CD14-positive monocyte (primary cell): Measurements from ENCODE around the gene CTR9. TPM values are rescaled to one million over a fixed set of nuclear protein-coding genes. Genes with fewer than 3 reads are reported as not detected.

Source experiments
- DNase-seq, 3 donors: peaks; one replicate each; pipeline ENCODE4 v3.0.0-alpha.2; 2011 to 2022
- H2AFZ ChIP-seq: 2 replicates; pipeline ENCODE4 v1.6.0; 2012; ENCODE audit warnings: mild to moderate bottlenecking, low read depth, low read length, inconsistent platforms; ENCODE audit not compliant: insufficient read depth, poor library complexity, severe bottlenecking
- H3K27ac ChIP-seq, 2 donors: 1 replicate in 1 of 2; 2 replicates in 1 of 2; pipeline ENCODE4 v1.5.1; 2012 to 2013; ENCODE audit warnings: low read length in 2 of 2, control low read depth in 1 of 2, inconsistent platforms in 1 of 2, low read depth in 1 of 2, mild to moderate bottlenecking in 1 of 2
- H3K27me3 ChIP-seq, 2 donors: one replicate each; pipeline versions ENCODE4 v1.6.0 to v1.6.1; 2011 to 2013; ENCODE audit warnings: low read length in 2 of 2; ENCODE audit not compliant: control insufficient read depth in 2 of 2, insufficient read depth in 2 of 2
- H3K36me3 ChIP-seq, 2 donors: replicated peaks in 1 of 2; 1 replicate in 1 of 2; 2 replicates in 1 of 2; pipeline versions ENCODE4 v1.5.1 to v1.6.1; 2012 to 2013; ENCODE audit warnings: low read length in 2 of 2, control low read depth in 1 of 2, inconsistent platforms in 1 of 2, mild to moderate bottlenecking in 1 of 2; ENCODE audit not compliant: insufficient read depth in 2 of 2, control insufficient read depth in 1 of 2
- H3K4me1 ChIP-seq, 2 donors: 1 replicate in 1 of 2; 2 replicates in 1 of 2; pipeline versions ENCODE4 v1.5.1 to v1.6.1; 2012 to 2013; ENCODE audit warnings: low read length in 2 of 2, control low read depth in 1 of 2, inconsistent platforms in 1 of 2, mild to moderate bottlenecking in 1 of 2, moderate library complexity in 1 of 2; ENCODE audit not compliant: insufficient read depth in 2 of 2, control insufficient read depth in 1 of 2
- H3K4me2 ChIP-seq: replicated peaks from 2 replicates; pipeline ENCODE3; 2012; ENCODE audit warnings: low read length, moderate library complexity, mild to moderate bottlenecking; ENCODE audit not compliant: poor library complexity, severe bottlenecking; ENCODE audit errors: extremely low read depth
- H3K4me3 ChIP-seq, 3 experiments: fragments of 200-600 bp in 1 of 3; sonication (generic) in 1 of 3; replicated peaks in 1 of 3; 1 replicate in 2 of 3; 2 replicates in 1 of 3; pipeline ENCODE4 v1.5.1; 2011 to 2013; ENCODE audit warnings: low read length in 3 of 3, mild to moderate bottlenecking in 3 of 3, control low read depth in 2 of 3, low read depth in 2 of 3, inconsistent platforms in 1 of 3, moderate library complexity in 1 of 3
- H3K79me2 ChIP-seq: 2 replicates; pipeline ENCODE4 v1.6.0; 2012; ENCODE audit warnings: mild to moderate bottlenecking, control low read depth, inconsistent platforms, low read length, moderate library complexity; ENCODE audit not compliant: insufficient read depth
- H3K9ac ChIP-seq: 2 replicates; pipeline ENCODE4 v1.6.0; 2017; ENCODE audit warnings: low read length, mild to moderate bottlenecking; ENCODE audit not compliant: insufficient read depth, poor library complexity, severe bottlenecking
- H3K9me3 ChIP-seq, 2 donors: replicated peaks in 1 of 2; 1 replicate in 1 of 2; 2 replicates in 1 of 2; pipeline versions ENCODE4 v1.5.1 to v1.6.1; 2012 to 2013; ENCODE audit warnings: low read length in 2 of 2, control low read depth in 1 of 2; ENCODE audit not compliant: control insufficient read depth in 1 of 2, insufficient read depth in 1 of 2
- H4K20me1 ChIP-seq: 2 replicates; pipeline ENCODE4 v1.6.0; 2012; ENCODE audit warnings: mild to moderate bottlenecking, low read length, control low read depth, moderate library complexity; ENCODE audit not compliant: insufficient read depth
- H3K27ac Mint-ChIP-seq, 7 donors: one replicate each; pipeline ENCODE4 v1.8.0; 2020; ENCODE audit warnings: mild to moderate bottlenecking in 7 of 7, mixed read lengths in 7 of 7, moderate library complexity in 6 of 7, inconsistent platforms in 2 of 7
- H3K27me3 Mint-ChIP-seq, 3 donors: one replicate each; pipeline ENCODE4 v1.8.0; 2021 to 2022; ENCODE audit warnings: low read depth in 3 of 3, mild to moderate bottlenecking in 3 of 3, mixed read lengths in 3 of 3, moderate library complexity in 3 of 3, inconsistent platforms in 1 of 3
- H3K36me3 Mint-ChIP-seq, 2 donors: one replicate each; pipeline ENCODE4 v1.8.0; 2020; ENCODE audit warnings: mixed read lengths in 2 of 2, inconsistent platforms in 1 of 2, mild to moderate bottlenecking in 1 of 2
- H3K4me1 Mint-ChIP-seq: one replicate; pipeline ENCODE4 v1.8.0; 2020; ENCODE audit warnings: mild to moderate bottlenecking, mixed read lengths
- H3K4me3 Mint-ChIP-seq, 2 donors: one replicate each; pipeline ENCODE4 v1.8.0; 2020; ENCODE audit warnings: mild to moderate bottlenecking in 2 of 2, mixed read lengths in 2 of 2, moderate library complexity in 1 of 2
- H3K9me3 Mint-ChIP-seq, 7 donors: one replicate each; pipeline ENCODE4 v1.8.0; 2020 to 2022; ENCODE audit warnings: mixed read lengths in 7 of 7, mild to moderate bottlenecking in 6 of 7, moderate library complexity in 6 of 7, inconsistent platforms in 2 of 7
- CTCF ChIP-seq: fragments of 200-600 bp; IDR thresholded peaks from one replicate; pipeline ENCODE4 v1.8.0; 2022; ENCODE audit warnings: antibody characterized with exemption, mild to moderate bottlenecking
- WGBS: methylation state at CpG from one replicate; pipeline ENCODE4 v1.1.5; 2013; ENCODE audit warnings: missing lambda C conversion rate; ENCODE audit not compliant: insufficient coverage; 5-methylcytosine and 5-hydroxymethylcytosine counted together
- intact Hi-C, 2 donors: fragments of 100-400 bp; cut with micrococcal nuclease; formaldehyde crosslinking; loops; one replicate each; pipeline versions ENCODE4 v1.15.0 to v1.15.1; 2023
- polyA plus RNA-seq, 3 donors: library from polyadenylated mRNA; depleted of rRNA in 1 of 3; unstranded in 2 of 3; stranded (reverse) in 1 of 3; fragments of 300-500 nt in 2 of 3; fragments of >200 nt in 1 of 3; fragmentation: Illumina TruSeq in 2 of 3; gene quantifications; 1 replicate in 2 of 3; 2 replicates in 1 of 3; pipeline ENCODE4 v1.2.3, GENCODE V29; 2012 to 2021

CTR9 gene
- polyA plus RNA-seq, 3 donors = 5.0 to 37.5 (median 18.3) TPM

- H3K4me3 Mint-ChIP-seq = no peak overlapping the region
- peaks cover 0 to 1% of the 10 kb centered on the region in 2 donors for H3K36me3 Mint-ChIP-seq
- Histone ChIP-seq H2AFZ (no peak overlapping the region), H3K4me1 (no peaks in the 10 kb centered on the region), H3K27ac (no peak overlapping the region), H3K27me3 (peaks cover 3 to 9% of the 10 kb centered on the region in 2 donors), H3K4me2 (no peak overlapping the region), H3K9ac (no peak overlapping the region), H3K36me3 (no peaks in the 10 kb centered on the region), H3K9me3 (no peaks in the 10 kb centered on the region), H3K79me2 (no peaks in the 10 kb centered on the region), H3K4me3 (no peak overlapping the region), H4K20me1 (no peaks in the 10 kb centered on the region)
- no peak for TF ChIP-seq CTCF
- H3K27me3 Mint-ChIP-seq = peaks cover 13 to 35% (median 13%) of the 10 kb centered on the region in 3 donors
- no peak for DNase-seq
- WGBS = 75% methylated on average over 2 of the region's 4 CpGs
- no peaks in the 10 kb centered on the region for H3K4me1 Mint-ChIP-seq
- intact Hi-C loops = no loop called here
- H3K9me3 Mint-ChIP-seq = peaks cover 0 to 4% (median 2%) of the 10 kb centered on the region in 7 donors
- no peak overlapping the region for H3K27ac Mint-ChIP-seq
These were observed 35.5 kb upstream of the CTR9 start for GRCh38 chr11:10715571-10715970.

GRCh38 chr11:10716122-10716521 is 34.9 kb upstream of the CTR9 start:
- peaks cover 4 to 11% of the 10 kb centered on the region in 2 donors for H3K27me3 ChIP-seq
- Mint-ChIP-seq H3K4me3 (no peak overlapping the region), H3K4me1 (no peaks in the 10 kb centered on the region), H3K27me3 (peaks cover 16 to 40% (median 18%) of the 10 kb centered on the region in 3 donors), H3K27ac (no peak overlapping the region), H3K9me3 (peaks cover 0 to 4% (median 2%) of the 10 kb centered on the region in 7 donors), H3K36me3 (peaks cover 0 to 1% of the 10 kb centered on the region in 2 donors)
- H4K20me1 ChIP-seq = no peaks in the 10 kb centered on the region
- TF ChIP-seq CTCF = no peak
- no peaks in the 10 kb centered on the region for H3K4me1 ChIP-seq
- H3K36me3 ChIP-seq = no peaks in the 10 kb centered on the region
- no CpG with 5 or more reads among the region's 3 CpGs for WGBS
- no peak overlapping the region for H3K4me2 ChIP-seq
- no peaks in the 10 kb centered on the region for H3K79me2 ChIP-seq
- H3K9me3 ChIP-seq = no peaks in the 10 kb centered on the region
- H2AFZ ChIP-seq = no peak overlapping the region
- no peak overlapping the region for H3K27ac ChIP-seq
- intact Hi-C loops = no loop called here
- H3K9ac ChIP-seq = no peak overlapping the region
- H3K4me3 ChIP-seq = no peak overlapping the region
- no peak for DNase-seq
